ENCODE results near the gene COL19A1. TPM values are rescaled to one million over a fixed set of nuclear protein-coding genes. Genes with fewer than 3 reads are reported as not detected.

Gene COL19A1
- total RNA-seq, 1 experiment from 2014 or later: not detected

DNA sequence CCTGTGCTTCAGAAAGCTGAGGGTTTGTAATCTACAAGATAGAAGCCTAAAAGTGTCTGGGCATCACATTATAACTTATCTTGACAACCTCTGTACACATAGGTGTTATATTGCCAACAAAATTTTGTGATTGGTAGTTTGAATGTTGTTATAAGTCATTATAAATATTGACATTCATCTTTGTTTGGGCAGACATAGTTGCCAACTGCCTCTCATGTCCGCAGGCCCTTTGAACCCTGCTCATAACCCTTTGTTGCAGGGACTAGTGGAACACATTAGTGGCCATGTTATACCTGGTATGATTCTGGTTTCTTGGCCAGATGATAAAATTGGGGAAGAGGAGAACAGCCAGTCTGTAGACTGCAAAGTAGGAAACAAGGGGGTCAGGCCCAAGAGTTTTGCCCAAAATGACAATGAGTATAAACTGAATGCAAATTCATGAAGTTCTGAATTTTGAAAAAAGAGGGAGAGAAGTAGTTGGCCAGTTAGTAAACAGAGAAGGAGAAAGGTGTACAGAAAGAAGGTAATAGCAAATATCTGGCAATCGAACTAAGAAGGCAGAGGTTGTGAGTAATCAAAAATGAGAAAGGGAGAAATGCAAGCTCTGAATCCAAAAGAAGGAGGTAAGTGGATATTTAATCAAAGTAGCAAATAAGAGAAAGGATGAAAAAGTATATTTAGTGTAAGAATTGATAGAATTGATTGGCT lies 48.0 kb upstream of the COL19A1 start:
- TF ChIP-seq, protein P1, sequence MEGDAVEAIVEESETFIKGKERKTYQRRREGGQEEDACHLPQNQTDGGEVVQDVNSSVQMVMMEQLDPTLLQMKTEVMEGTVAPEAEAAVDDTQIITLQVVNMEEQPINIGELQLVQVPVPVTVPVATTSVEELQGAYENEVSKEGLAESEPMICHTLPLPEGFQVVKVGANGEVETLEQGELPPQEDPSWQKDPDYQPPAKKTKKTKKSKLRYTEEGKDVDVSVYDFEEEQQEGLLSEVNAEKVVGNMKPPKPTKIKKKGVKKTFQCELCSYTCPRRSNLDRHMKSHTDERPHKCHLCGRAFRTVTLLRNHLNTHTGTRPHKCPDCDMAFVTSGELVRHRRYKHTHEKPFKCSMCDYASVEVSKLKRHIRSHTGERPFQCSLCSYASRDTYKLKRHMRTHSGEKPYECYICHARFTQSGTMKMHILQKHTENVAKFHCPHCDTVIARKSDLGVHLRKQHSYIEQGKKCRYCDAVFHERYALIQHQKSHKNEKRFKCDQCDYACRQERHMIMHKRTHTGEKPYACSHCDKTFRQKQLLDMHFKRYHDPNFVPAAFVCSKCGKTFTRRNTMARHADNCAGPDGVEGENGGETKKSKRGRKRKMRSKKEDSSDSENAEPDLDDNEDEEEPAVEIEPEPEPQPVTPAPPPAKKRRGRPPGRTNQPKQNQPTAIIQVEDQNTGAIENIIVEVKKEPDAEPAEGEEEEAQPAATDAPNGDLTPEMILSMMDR (IDR thresholded peaks at IDR 0.05): no peak
- TF ChIP-seq POLR2AphosphoS5 (IDR thresholded peaks at IDR 0.05; ENCODE audit: low read depth, low read length) (no peak), TCF7L2 (IDR thresholded peaks at IDR 0.05; ENCODE audit: low read depth, low read length) (no peak), SIN3A (IDR thresholded peaks at IDR 0.05; ENCODE audit: borderline replicate concordance, insufficient read depth, low read depth, low read length) (no peak)
- TF ChIP-seq, protein P2, sequence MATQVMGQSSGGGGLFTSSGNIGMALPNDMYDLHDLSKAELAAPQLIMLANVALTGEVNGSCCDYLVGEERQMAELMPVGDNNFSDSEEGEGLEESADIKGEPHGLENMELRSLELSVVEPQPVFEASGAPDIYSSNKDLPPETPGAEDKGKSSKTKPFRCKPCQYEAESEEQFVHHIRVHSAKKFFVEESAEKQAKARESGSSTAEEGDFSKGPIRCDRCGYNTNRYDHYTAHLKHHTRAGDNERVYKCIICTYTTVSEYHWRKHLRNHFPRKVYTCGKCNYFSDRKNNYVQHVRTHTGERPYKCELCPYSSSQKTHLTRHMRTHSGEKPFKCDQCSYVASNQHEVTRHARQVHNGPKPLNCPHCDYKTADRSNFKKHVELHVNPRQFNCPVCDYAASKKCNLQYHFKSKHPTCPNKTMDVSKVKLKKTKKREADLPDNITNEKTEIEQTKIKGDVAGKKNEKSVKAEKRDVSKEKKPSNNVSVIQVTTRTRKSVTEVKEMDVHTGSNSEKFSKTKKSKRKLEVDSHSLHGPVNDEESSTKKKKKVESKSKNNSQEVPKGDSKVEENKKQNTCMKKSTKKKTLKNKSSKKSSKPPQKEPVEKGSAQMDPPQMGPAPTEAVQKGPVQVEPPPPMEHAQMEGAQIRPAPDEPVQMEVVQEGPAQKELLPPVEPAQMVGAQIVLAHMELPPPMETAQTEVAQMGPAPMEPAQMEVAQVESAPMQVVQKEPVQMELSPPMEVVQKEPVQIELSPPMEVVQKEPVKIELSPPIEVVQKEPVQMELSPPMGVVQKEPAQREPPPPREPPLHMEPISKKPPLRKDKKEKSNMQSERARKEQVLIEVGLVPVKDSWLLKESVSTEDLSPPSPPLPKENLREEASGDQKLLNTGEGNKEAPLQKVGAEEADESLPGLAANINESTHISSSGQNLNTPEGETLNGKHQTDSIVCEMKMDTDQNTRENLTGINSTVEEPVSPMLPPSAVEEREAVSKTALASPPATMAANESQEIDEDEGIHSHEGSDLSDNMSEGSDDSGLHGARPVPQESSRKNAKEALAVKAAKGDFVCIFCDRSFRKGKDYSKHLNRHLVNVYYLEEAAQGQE (IDR thresholded peaks at IDR 0.05; ENCODE audit: insufficient read depth in 1 of 2, low read depth in 2 of 2, low read length in 1 of 2): no peak
- no TSS peak for BruUV-seq (replicated peaks)
- ATAC-seq: no peak

DNA sequence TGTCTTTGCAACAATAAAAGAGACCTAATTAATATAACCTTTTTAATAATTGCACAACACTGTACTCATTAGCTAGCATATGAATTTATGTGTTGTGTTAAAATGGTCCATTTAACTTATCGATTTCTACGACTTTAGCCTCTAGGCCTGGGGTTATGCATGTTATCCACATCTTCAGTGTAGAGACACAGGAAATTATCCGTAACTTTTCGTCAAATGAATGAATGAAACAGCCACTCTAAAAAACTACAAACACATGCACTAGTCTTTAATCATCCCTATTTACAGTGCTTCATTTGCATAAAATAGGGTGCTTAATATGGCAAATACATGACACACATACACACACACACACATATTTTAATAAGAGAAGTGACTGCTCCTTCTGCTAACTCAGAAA lies 47.2 kb upstream of the COL19A1 start:
- peaks cover 3% of the 10 kb centered on the region; the same call in 1 of the 2 replicates for H3K27me3 ChIP-seq (ENCODE audit: control insufficient read depth, insufficient read depth, low read length)
- POLR2A ChIA-PET: no interaction called here
- DNase-seq (ENCODE audit: low read depth, low spot score): no peak
- in situ Hi-C loops (cut with HindIII; ENCODE audit: low pct_unique_long_range_greater_than_20kb, low sequenced_read_pairs) (no loop called here), intact Hi-C loops (cut with micrococcal nuclease; ENCODE audit: unreplicated experiment) (no loop called here)
- CTCF ChIA-PET: no interaction called here
- ATAC-seq: no peak
- no peaks in the 10 kb centered on the region for H3K36me3 ChIP-seq (ENCODE audit: control insufficient read depth, insufficient read depth, low read length)
- H3K9me3 ChIP-seq (ENCODE audit: control insufficient read depth, insufficient read depth, low read depth, low read length): no peaks in the 10 kb centered on the region
- BruUV-seq (replicated peaks): no TSS peak
- no peaks in the 10 kb centered on the region for H3K4me1 ChIP-seq (ENCODE audit: control insufficient read depth, insufficient read depth, low read length)
- TF ChIP-seq, protein P2 (IDR thresholded peaks at IDR 0.05; ENCODE audit: insufficient read depth in 1 of 2, low read depth in 2 of 2, low read length in 1 of 2): no peak
- TF ChIP-seq, protein P1 (IDR thresholded peaks at IDR 0.05): no peak
- no peak for TF ChIP-seq TCF7L2 (IDR thresholded peaks at IDR 0.05; ENCODE audit: low read depth, low read length)
- H3K4me3 ChIP-seq (ENCODE audit: low read depth in 2 of 2, low read length in 2 of 2): no peak overlapping the region
- no peak overlapping the region for H3K27ac ChIP-seq (ENCODE audit: low read length)

More for the DNA sequence above, 48.0 kb upstream of the COL19A1 start:
- ChIA-PET POLR2A (no interaction called here), CTCF (interaction anchor here (0.7 kb wide), 2 partner anchors 202 to 746 kb away, joined by 3 to 14 read pairs; no protein-coding TSS in a partner anchor)
- Histone ChIP-seq H3K36me3 (ENCODE audit: control insufficient read depth, insufficient read depth, low read length) (no peaks in the 10 kb centered on the region), H3K9me3 (ENCODE audit: control insufficient read depth, insufficient read depth, low read depth, low read length) (no peaks in the 10 kb centered on the region), H3K27me3 (ENCODE audit: control insufficient read depth, insufficient read depth, low read length) (peaks cover 3% of the 10 kb centered on the region; the same call in 1 of the 2 replicates), H3K4me3 (ENCODE audit: low read depth in 2 of 2, low read length in 2 of 2) (no peak overlapping the region), H3K4me1 (ENCODE audit: control insufficient read depth, insufficient read depth, low read length) (no peaks in the 10 kb centered on the region), H3K27ac (ENCODE audit: low read length) (no peak overlapping the region)
- intact Hi-C loops (cut with micrococcal nuclease; ENCODE audit: unreplicated experiment): no loop called here
- no peak for DNase-seq (ENCODE audit: low read depth, low spot score)
- in situ Hi-C loops (cut with HindIII; ENCODE audit: low pct_unique_long_range_greater_than_20kb, low sequenced_read_pairs): no loop called here
